Measurements from ENCODE around the gene RAB32.

- no peak for TF ChIP-seq CHD2 (IDR thresholded peaks at IDR 0.05; ENCODE audit: low read length, partially characterized antibody)
- no peak for TF ChIP-seq TAF1 (IDR thresholded peaks at IDR 0.05; ENCODE audit: borderline replicate concordance, low read depth, low read length)
- TF ChIP-seq ELF1 (IDR thresholded peaks at IDR 0.05), result no peak
- TF ChIP-seq RCOR1 (IDR thresholded peaks at IDR 0.05; ENCODE audit: low read length), result no peak
- no peak for TF ChIP-seq SIN3A (IDR thresholded peaks at IDR 0.05; ENCODE audit: borderline replicate concordance, low read depth, low read length)
- peak; percentile 44 for TF ChIP-seq CTCF (IDR thresholded peaks at IDR 0.05)
- TF ChIP-seq FOXJ3 (CRISPR knock-in tag; IDR thresholded peaks at IDR 0.05), result no peak
- no peak for TF ChIP-seq EP300 (IDR thresholded peaks at IDR 0.05; ENCODE audit: borderline replicate concordance in 1 of 2, low read depth in 1 of 2, low read length in 1 of 2)
Measured at GRCh38 chr6:146526192-146526591, 17.4 kb upstream of the RAB32 start.
